GM11168 (cell line): ENCODE data around the gene CEP128.

Experiments used
- in situ Hi-C: fragments of 300-500 bp; cut with MboI; formaldehyde crosslinking; loops from one replicate; pipeline ENCODE4 v1.12.0; 2022; ENCODE audit warnings: low sequenced_read_pairs; ENCODE audit not compliant: unreplicated experiment

Gene CEP128

GRCh38 chr14:80455031-80455430 lies 486.5 kb downstream of the CEP128 start:
- in situ Hi-C loops, result no loop called here

GRCh38 chr14:80448267-80448666 lies 493.3 kb downstream of the CEP128 start:
- in situ Hi-C loops, result no loop called here

GRCh38 chr14:80447392-80447791 lies 494.1 kb downstream of the CEP128 start:
- in situ Hi-C loops, result no loop called here
